ENCODE data around the gene NTN1. TPM values are rescaled to one million over a fixed set of nuclear protein-coding genes. Genes with fewer than 3 reads are reported as not detected.
A peak's percentile ranks its signal among the peaks of the same experiment; 100 is the strongest.

Gene NTN1
- total RNA-seq, 2 donors from 2014 or later = 0.69 to 1.5 TPM

DNA sequence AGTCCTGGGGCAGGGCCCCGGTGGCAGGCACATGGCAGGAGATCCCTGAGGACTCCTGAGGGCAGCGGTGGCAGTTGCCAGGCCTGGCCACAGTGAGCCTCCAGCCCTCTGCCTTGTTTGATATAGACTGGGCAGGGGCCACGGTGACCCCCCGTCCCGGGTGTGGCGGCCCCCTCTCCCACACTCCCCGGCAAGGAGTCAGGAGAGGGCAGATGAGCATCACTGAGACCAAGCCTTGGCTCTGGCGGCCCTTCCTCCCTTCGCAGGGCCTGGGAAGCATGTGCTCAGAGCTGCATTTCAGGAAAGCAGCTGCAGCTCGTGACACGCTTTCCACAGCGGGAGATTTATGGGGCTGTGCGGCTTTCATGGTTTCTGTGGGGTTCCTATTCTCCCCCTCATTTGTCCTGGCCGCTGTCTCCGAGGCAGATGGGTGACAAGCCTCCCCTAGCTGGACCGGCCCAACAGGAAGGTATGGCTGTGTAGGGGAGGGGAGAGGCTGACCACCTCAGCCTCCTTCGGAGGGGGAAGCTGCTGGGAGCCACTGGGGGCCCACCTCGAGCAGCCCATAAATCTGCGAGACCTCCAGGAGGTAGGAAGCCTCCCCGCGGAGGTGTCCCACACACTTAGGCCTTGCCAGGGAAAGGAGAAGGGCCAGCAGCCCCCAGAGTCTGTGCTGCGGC, 211.4 kb downstream of the NTN1 start:
- Mint-ChIP-seq H3K27ac (no peak overlapping the region), H3K4me1 (ENCODE audit: low read depth) (peaks cover 5% of the 10 kb centered on the region), H3K4me3 (no peak overlapping the region), H3K27me3 (ENCODE audit: low read depth) (no peaks in the 10 kb centered on the region), H3K36me3 (ENCODE audit: insufficient read depth in 2 of 2) (peaks cover 2 to 6% of the 10 kb centered on the region in 2 donors), H3K9me3 (no peaks in the 10 kb centered on the region)
- DNase-seq (no peak), ATAC-seq (replicated peaks in 1 of 2) (no peak)

DNA sequence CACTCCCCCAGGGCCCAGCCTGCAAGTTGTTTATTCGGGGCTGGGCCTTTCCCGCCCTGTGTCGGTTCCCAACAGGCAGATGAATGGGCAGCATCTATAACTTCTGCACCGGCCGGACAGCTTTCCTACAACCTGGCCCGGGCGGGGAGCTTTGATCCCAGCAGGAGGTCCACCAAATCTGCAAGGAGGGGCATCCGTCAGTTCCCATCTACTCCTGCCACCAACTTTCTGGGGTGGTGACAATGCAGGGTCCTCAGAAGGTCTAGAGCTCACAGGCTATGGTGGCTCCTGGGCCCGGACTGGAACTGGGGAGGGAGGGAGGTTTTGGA, 211.9 kb downstream of the NTN1 start:
- H3K4me1 Mint-ChIP-seq (ENCODE audit: low read depth) = peaks cover 5% of the 10 kb centered on the region
- no peaks in the 10 kb centered on the region for H3K27me3 Mint-ChIP-seq (ENCODE audit: low read depth)
- no peaks in the 10 kb centered on the region for H3K9me3 Mint-ChIP-seq
- H3K36me3 Mint-ChIP-seq (ENCODE audit: insufficient read depth in 2 of 2) = peaks cover 2 to 6% of the 10 kb centered on the region in 2 donors
- no peak overlapping the region for H3K27ac Mint-ChIP-seq
- H3K4me3 Mint-ChIP-seq = no peak overlapping the region
- ATAC-seq (replicated peaks in 1 of 2) = no peak
- DNase-seq = no peak

- peaks cover 2 to 6% of the 10 kb centered on the region in 2 donors for H3K36me3 Mint-ChIP-seq (ENCODE audit: insufficient read depth in 2 of 2)
- DNase-seq (no peak), ATAC-seq (replicated peaks in 1 of 2) (no peak)
- no peak overlapping the region for H3K27ac Mint-ChIP-seq
- H3K9me3 Mint-ChIP-seq = no peaks in the 10 kb centered on the region
- no peak overlapping the region for H3K4me3 Mint-ChIP-seq
- no peaks in the 10 kb centered on the region for H3K27me3 Mint-ChIP-seq (ENCODE audit: low read depth)
- peaks cover 8% of the 10 kb centered on the region for H3K4me1 Mint-ChIP-seq (ENCODE audit: low read depth)
These were observed 212.5 kb downstream of the NTN1 start for GRCh38 chr17:9233761-9234160.

- Mint-ChIP-seq H3K27ac (no peak overlapping the region), H3K36me3 (ENCODE audit: insufficient read depth in 2 of 2) (peaks cover 2 to 6% of the 10 kb centered on the region in 2 donors), H3K9me3 (no peaks in the 10 kb centered on the region), H3K4me1 (ENCODE audit: low read depth) (peaks cover 15% of the 10 kb centered on the region), H3K4me3 (no peak overlapping the region), H3K27me3 (ENCODE audit: low read depth) (no peaks in the 10 kb centered on the region)
- DNase-seq (no peak), ATAC-seq (replicated peaks in 1 of 2) (peak in 1 of 2 donors; percentile 5)
These were observed 213.2 kb downstream of the NTN1 start for GRCh38 chr17:9234389-9234945.

- Mint-ChIP-seq H3K4me1 (ENCODE audit: low read depth) (peaks cover 18% of the 10 kb centered on the region), H3K27me3 (ENCODE audit: low read depth) (no peaks in the 10 kb centered on the region), H3K4me3 (no peak overlapping the region), H3K9me3 (no peaks in the 10 kb centered on the region), H3K36me3 (ENCODE audit: insufficient read depth in 2 of 2) (peaks cover 2 to 6% of the 10 kb centered on the region in 2 donors), H3K27ac (no peak overlapping the region)
- DNase-seq = peak in 1 of 2 donors; percentile 23
- ATAC-seq (replicated peaks in 1 of 2) = peak; percentile 18 to 26
These were observed 214.0 kb downstream of the NTN1 start for GRCh38 chr17:9235346-9235745.

DNA sequence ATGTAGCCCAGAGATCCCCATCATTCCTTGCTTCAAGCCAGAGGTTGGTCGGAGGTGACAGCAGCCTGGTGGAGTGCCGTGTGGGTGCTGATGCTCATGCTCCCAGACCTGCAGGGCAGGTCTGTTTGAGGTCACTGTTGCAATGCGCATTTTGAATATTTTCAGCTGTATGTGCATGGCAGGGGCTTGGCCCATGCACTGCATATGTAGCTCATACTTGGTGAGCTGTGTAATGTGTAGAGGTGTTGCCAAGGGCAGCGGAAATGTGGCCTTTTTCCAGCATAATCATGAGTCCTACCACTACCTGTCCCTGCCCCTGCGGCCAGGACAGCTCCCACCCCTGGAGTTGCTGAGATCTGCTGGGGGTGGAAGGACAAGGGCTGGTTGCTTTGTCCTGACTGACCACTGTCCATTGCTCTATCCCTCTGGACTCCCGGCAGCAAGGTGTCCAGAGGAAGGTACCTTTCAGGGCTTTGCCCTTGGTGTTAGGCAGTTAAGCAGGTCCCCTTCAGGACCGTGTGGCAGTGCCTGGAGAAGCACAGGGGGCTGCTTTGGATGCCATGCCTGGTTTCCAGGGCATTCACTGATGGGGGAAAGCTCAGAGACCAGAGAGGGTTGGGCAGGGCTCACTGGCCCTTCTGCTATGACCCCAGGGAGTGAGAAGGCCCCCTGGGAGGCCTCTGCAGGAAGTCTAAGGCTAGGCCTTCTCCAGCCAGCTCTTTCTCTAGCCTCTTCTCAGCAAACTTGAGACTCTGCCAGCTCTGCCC, 215.2 kb downstream of the NTN1 start:
- H3K27me3 Mint-ChIP-seq (ENCODE audit: low read depth) = no peaks in the 10 kb centered on the region
- H3K4me1 Mint-ChIP-seq (ENCODE audit: low read depth) = peaks cover 18% of the 10 kb centered on the region
- no peak overlapping the region for H3K27ac Mint-ChIP-seq
- ATAC-seq (replicated peaks in 1 of 2) (no peak), DNase-seq (no peak)
- peaks cover 2 to 6% of the 10 kb centered on the region in 2 donors for H3K36me3 Mint-ChIP-seq (ENCODE audit: insufficient read depth in 2 of 2)
- no peak overlapping the region for H3K4me3 Mint-ChIP-seq
- H3K9me3 Mint-ChIP-seq = no peaks in the 10 kb centered on the region

DNA sequence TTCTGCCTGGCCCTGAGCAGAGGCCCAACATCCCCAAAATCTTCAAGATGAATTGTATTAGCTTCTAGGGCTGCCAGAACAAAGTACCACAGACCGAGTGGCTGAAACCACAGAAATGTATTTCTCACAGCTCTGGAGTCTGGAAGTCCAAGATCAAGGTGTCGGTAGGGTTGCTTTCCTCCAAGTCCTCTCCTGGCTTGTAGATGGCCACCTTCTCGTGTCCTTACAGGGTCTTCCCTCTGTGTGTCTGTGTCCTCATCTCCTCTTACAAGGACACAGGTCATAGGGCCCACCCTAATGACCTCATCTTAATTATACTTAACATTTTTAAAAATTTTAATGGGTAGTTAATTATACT, 215.7 kb downstream of the NTN1 start:
- H3K27me3 Mint-ChIP-seq (ENCODE audit: low read depth) = no peaks in the 10 kb centered on the region
- H3K27ac Mint-ChIP-seq = no peak overlapping the region
- peaks cover 2 to 6% of the 10 kb centered on the region in 2 donors for H3K36me3 Mint-ChIP-seq (ENCODE audit: insufficient read depth in 2 of 2)
- no peaks in the 10 kb centered on the region for H3K9me3 Mint-ChIP-seq
- DNase-seq (no peak), ATAC-seq (replicated peaks in 1 of 2) (no peak)
- peaks cover 18% of the 10 kb centered on the region for H3K4me1 Mint-ChIP-seq (ENCODE audit: low read depth)
- H3K4me3 Mint-ChIP-seq = no peak overlapping the region

GRCh38 chr17:9237661-9238301, 216.5 kb downstream of the NTN1 start:
- H3K9me3 Mint-ChIP-seq = no peaks in the 10 kb centered on the region
- no peak for DNase-seq
- H3K36me3 Mint-ChIP-seq (ENCODE audit: insufficient read depth in 2 of 2) = peaks cover 2 to 6% of the 10 kb centered on the region in 2 donors
- no peaks in the 10 kb centered on the region for H3K27me3 Mint-ChIP-seq (ENCODE audit: low read depth)
- ATAC-seq (replicated peaks in 1 of 2) = no peak
- no peak overlapping the region for H3K27ac Mint-ChIP-seq
- peaks cover 18% of the 10 kb centered on the region for H3K4me1 Mint-ChIP-seq (ENCODE audit: low read depth)
- H3K4me3 Mint-ChIP-seq = no peak overlapping the region

DNA sequence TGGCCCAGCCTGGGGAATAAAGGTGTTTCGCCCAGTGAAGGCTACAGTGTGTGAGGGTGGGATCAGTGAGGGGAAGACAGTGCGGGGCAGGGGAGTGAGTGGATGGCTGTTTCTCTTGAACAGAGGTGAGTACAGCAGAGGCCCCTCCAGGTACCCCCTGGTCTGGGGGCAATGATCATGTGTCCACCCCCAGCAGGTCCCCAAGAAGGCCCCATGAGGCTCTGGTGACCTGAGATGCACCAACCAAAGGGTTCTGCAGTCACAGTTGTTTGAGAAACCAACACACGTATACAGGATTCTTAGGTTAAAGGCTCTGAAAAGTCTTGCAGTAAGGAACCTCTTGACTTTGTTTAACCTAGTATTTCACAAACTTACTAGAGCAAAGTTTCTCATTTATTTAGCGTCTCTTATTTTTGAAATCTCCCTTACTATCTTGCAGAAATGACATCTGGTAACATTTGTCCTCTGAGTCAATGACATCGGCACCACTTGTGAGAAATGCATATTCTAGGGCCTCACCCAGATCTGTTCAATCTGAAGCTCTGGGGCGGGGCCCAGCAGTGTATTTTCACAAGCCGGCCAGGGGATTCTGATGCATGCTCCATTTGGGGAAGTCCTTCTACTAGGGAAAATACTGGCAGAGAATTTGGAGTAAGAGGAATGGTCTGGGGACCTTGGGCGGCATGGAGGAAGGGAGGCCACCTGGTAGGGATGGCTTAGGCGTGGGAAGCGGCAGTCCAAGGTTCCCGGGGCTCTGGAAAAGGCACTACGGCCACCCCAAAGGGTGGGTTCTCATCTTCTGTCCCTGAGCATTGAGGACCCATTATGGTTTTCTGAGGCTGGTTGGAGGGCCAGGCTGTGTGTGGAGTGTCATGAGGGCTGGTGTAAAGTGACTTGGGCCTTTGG, 217.3 kb downstream of the NTN1 start:
- H3K36me3 Mint-ChIP-seq (ENCODE audit: insufficient read depth in 2 of 2) = peaks cover 2 to 6% of the 10 kb centered on the region in 2 donors
- DNase-seq (no peak), ATAC-seq (replicated peaks in 1 of 2) (no peak)
- no peaks in the 10 kb centered on the region for H3K27me3 Mint-ChIP-seq (ENCODE audit: low read depth)
- no peak overlapping the region for H3K27ac Mint-ChIP-seq
- peaks cover 18% of the 10 kb centered on the region for H3K4me1 Mint-ChIP-seq (ENCODE audit: low read depth)
- peak overlapping the region; percentile 78 to 86 for H3K4me3 Mint-ChIP-seq
- H3K9me3 Mint-ChIP-seq = no peaks in the 10 kb centered on the region

GRCh38 chr17:9239246-9239792, 218.0 kb downstream of the NTN1 start:
- Mint-ChIP-seq H3K27me3 (ENCODE audit: low read depth) (no peaks in the 10 kb centered on the region), H3K36me3 (ENCODE audit: insufficient read depth in 2 of 2) (peaks cover 2 to 6% of the 10 kb centered on the region in 2 donors), H3K4me1 (ENCODE audit: low read depth) (peaks cover 18% of the 10 kb centered on the region), H3K9me3 (no peaks in the 10 kb centered on the region), H3K4me3 (peak overlapping the region; percentile 78 to 86), H3K27ac (no peak overlapping the region)
- DNase-seq (peak; percentile 22 to 31), ATAC-seq (replicated peaks in 1 of 2) (peak; percentile 8 to 28)

DNA sequence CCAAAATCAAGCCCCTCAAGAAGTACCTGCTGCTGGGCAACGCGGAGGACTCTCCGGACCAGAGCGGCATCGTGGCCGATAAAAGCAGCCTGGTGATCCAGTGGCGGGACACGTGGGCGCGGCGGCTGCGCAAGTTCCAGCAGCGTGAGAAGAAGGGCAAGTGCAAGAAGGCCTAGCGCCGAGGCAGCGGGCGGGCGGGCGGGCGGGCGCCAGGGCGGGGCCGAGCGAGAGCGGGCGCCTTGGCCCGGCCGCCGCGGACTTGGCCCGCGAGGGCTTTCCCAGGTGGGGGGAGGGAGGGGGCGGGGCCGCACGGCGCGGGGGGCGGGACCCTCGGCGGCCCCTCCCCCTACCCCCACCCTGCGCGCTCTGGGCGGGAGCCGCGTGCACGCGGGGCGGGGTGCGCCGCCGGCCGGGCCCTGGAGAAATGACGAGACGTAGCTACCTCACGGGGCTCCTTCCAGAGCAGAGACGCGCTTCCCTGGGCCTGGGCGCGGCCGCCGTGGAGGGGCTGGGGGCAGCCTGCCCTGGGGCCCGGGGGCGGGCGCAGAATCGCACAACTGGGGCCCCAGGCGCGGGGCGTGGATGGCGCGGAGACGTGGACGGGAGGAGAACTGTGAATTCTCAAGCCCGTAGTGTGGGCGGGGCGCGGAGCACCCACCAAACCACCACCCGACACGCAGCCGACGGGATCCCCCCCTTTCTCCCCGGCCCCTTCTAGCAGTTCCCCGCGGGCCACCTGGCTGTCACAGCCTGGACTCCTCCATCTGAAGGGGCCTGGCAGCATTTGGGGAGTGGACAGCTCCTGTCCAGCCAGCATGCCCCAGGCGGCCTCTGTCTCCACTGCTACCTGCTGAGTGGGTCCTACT, 218.7 kb downstream of the NTN1 start:
- Mint-ChIP-seq H3K4me3 (peak overlapping the region; percentile 78 to 86), H3K27me3 (ENCODE audit: low read depth) (no peaks in the 10 kb centered on the region), H3K27ac (no peak overlapping the region), H3K9me3 (no peaks in the 10 kb centered on the region), H3K4me1 (ENCODE audit: low read depth) (peaks cover 17% of the 10 kb centered on the region), H3K36me3 (ENCODE audit: insufficient read depth in 2 of 2) (peaks cover 2 to 6% of the 10 kb centered on the region in 2 donors)
- peak; percentile 82 to 87 for ATAC-seq (replicated peaks in 1 of 2)
- DNase-seq = peak; percentile 64 to 76
